ENCODE data around the gene CD9.

Gene CD9

DNA sequence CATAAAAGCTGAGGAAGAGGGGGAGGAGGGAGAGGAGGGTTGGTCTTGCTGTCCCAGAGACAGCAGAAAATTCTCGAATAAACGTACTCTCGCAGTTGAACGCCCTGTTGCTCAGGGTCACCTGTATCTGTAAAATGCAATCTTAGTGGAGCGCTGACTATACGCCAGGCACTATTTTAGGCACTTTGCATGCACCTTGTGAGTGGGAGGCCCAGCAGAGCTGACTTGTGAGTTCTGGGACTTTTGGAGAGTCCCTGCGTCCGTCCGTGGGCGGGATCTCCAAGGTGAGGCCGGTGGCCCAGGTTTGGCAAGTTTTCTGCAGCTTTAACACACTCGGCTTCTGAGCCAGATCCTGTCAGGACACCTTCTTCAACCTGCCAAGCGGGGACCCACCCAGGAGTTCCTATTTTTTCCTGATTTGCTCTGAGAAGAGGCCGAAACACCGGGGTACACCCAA, 77.8 kb downstream of the CD9 start:
- peak; percentile 43 for DNase-seq

DNA sequence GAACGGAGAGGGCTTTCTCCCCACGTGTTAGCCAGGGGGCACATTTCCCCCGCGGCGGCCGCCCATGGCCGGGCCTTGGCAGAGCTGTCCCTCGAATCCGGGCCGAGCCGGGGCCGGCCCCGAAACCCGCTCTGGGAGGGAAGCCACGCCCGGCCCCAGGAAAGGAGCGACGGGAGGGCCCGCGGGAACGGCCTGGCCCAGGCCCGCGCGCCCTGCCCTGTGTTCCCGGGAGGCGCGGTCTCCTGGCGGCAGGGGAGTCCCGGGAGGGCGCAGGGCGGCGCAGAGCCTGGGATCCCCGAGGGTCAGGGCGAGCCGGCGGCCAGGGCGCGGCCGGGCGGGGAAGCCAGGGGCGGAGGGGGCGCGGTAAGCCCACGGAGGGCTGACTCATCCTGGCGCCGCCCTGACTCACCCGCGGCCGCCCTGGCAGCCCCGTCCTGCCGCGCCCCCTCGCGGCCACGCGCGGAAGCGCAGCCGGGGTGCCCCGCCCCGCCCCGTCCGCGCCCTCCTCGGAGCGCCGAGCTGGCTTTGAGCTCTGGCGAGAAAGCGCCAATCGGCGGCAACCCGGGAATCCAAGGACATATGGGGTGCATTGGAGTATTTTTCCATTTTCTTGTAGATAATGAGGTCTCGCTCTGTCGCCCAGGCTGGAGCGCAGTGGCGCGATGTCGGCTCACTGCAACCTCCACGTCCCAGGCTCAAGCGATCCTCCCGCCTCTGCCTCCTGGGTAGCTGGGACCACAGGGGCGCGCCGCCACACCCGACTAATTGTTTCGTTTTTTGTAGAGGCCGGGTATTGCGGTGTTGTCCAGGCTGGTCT, 78.4 kb downstream of the CD9 start:
- peak; percentile 77 for DNase-seq

DNA sequence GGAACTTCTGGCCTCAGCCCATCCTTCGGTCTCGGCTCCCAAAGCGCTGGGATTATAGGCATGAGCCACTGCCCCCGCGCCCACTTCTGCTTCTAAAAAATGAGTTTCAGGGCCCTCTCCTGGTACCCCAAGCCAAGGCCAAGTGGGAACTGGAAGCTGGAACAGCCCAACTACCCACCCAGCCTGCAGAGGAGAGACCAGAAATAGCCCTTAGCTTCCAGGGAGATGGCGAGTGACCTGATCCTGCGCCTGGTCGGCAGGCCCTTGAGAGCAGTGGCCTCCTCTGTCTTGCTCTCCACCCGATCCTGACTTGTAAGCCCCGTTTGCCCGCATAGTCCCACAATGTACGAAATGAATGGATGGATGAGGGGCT, 79.0 kb downstream of the CD9 start:
- no peak for DNase-seq

- no peak for DNase-seq
Observed at GRCh38 chr12:6279631-6280030, 79.4 kb downstream of the CD9 start.

DNA sequence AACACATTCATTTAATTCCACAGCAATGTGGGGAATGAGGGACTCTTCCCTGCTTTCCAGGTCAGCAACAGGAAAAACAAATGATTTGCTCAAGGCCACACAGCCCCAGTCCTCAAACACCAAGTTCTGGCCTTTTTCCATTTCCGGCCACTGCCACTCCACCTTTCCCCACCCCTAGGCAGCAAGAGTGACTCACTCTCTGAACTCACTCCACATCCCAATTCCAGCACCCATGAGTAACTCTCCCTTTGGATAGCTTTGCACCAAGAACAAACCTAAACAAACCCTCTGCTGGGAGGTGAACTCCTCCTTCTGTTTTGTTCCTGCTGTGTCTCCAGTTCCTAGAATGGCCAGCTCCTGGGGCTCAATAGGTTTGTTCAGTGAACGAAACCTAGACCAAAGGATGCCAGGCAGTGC, 79.9 kb downstream of the CD9 start:
- DNase-seq = no peak

DNA sequence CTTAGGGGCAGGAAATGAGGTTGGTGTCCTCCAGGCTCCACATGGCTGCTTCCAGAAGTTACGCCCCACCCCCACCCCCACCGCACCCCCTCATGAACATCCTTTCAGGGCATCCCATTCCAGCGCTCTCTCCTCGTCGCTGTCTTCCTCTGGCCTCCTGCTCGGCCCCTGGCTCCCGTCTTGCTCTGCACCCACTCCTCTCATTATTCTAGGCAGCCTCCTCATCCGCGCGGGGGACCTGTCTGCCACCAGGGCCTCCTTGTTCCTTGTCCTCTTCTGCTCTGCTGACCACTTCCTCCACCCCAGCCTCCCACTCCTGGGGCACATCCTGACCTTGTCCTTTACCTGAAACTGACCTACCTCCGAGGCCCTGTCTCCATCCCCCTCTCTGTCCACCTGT, 80.5 kb downstream of the CD9 start:
- DNase-seq = no peak

- DNase-seq = no peak
Observed at GRCh38 chr12:6281081-6281809, 81.0 kb downstream of the CD9 start.

- no peak for DNase-seq
Observed at GRCh38 chr12:6282453-6282840, 82.2 kb downstream of the CD9 start.

DNA sequence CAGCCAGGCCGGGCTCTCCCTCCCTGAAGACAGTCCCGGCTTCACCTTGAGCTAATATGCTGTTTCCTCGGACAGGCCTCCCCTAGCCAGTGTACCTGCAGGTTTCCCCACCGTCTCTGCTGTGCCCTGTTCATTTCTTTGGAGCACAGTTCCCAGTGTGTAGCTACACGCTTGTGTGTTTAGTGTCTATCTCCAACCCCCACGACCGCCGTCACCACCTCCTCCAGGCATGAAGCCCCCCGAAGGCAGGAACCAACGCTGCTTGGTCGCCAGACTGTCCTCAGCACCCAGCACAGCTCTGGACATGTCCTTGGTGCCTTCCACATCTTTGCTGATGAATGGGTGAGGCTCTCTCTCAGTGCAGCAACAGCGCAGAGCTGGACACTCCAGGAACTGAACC, 84.1 kb downstream of the CD9 start:
- no peak for DNase-seq

DNA sequence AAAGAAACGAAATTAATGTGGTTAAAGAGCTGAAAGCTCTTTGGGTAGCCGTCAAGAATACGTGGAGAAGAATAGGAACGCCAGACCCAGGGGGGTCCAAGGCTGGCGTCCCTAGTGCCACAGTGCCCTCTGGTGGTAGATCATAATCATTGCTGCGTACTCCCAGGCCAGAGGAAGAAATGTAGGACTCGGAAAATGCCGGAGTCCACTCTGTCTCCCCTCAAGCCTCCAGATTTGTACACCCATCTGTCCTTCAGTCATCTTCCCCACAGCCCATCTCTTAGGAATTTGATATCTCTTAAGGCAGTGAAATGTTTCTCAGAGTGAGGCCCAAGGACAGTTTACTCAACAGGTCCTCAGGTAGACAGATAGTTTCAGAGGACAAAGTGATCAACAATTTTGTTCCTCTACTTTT, 84.9 kb downstream of the CD9 start:
- peak; percentile 41 for DNase-seq

- DNase-seq = no peak
Observed at GRCh38 chr12:6285532-6286306, 85.5 kb downstream of the CD9 start.
